Stimulated activated CD8-positive, alpha-beta memory T cell treated with anti-CD3 and anti-CD28 coated beads, Interleukin-2, amount 100 ng/mL, for 1 hour (primary cell): ENCODE results near the gene SGSM1.

Experiments used
- DNase-seq, 2 donors: peaks; one replicate each; pipeline ENCODE4 v3.0.0-alpha.2; 2020; ENCODE audit warnings: low read depth in 2 of 2

The SGSM1 gene

DNA sequence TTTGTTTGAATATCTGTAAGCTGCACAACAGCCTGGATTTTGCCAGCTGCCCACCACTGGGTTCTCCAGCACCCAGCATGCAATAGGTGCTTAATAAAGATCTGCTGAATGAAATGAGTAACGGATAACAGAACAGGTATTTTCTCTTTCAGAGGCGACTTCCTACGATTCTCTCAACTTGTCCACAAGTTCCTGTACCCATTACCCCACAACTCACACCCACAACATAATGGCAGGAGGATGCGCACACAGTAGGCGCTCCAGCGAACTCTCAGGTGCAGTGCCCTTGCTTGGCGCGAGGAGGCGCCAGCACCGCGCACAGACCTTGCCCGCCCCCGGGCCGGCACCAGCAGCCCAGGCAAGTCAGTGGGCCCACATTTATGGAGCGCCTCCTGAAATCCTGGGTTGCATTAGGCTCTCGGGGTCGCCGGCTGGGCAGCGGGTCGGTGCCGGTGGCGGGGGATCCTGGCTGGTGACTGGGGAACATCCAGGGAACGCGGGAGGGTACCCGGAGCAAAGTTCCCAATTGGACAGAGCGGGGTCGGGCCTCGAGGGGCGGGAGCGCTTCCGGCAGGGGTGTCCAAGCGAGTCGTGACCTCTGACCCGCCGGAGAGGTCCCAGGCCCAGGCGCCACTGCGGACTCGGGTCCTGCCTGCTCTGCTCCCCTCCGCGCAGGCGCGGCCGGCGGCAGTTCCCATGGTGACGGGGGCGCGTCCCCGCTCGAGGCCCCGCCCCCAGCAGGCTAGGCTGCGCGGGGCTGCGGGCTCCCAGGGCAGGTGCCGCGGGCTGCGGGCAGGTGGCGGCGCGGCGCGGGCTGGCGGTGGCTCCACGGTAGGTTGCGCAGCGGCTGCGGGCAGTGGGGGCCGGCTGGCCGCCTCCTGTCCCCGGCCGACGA is 146.2 kb downstream of the SGSM1 start, which contains the start of gene KIAA1671:
KIAA1671 (plus strand) TSS at position 775 of the 895 bp plus-strand sequence. CDS start 75,284 bp downstream, outside the sequence.
- DNase-seq = peak; percentile 70 to 73

DNA sequence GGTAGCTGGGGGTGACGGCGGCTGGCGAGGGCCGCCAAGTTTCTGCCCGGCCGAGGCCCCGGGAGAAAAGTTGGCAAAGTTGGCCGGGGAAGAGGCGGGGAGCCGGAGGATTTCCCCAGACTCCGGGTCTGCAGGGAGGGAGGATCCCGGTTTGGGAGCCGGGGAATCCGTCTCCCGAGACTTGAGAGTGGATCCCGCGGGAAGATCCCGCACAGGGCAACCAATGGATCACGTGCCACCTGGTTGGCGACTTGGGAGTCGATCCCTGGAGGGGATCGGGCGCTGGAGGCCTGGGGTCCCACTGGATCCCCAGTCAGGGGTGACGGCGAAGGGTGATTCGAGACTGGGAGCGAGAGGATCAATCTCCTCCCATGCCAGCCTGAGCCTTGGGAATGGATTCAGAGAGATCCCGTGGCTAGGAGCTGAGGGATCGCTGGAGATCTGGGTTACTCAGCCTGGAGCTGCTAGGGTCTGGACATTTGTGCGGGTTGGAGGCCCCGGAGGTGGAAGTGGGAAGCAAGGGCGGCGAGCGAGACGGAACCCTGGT is 146.9 kb downstream of the SGSM1 start:
- no peak for DNase-seq

DNA sequence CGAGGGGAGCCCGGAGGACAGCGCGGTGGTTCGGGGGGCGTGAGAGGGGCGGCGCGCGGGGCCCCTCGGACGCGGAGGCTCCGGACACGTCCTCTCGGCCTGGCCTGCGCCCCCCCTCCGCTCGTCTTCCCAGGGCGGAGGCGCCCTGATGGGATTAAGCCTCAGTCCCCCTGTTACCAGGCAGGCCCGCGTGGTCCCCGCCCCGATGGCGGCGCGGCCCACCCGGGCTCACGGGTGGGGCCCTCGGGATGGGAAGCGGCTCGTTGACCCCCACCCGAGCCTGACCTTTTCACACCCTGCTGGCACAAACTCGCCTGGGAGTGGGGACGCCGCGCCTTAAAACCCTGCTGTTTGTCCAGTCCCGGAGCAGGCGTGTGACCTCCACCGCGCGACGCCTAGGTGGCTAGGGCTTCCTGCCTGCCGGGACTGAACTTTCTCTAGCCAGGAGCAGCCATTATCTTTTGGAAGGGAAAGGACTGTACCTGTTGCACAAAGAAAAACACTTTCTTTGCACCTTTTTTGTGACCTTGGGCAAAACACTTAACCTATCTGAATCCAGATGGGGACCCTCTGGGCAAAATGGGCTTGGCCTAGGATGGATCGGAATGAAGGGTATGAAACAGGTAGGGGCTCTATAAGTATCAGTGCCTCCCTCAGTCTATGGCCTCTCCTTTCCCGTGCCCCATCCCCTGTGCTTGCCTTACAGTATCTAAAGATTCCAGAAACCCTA is 147.5 kb downstream of the SGSM1 start:
- DNase-seq = no peak

DNA sequence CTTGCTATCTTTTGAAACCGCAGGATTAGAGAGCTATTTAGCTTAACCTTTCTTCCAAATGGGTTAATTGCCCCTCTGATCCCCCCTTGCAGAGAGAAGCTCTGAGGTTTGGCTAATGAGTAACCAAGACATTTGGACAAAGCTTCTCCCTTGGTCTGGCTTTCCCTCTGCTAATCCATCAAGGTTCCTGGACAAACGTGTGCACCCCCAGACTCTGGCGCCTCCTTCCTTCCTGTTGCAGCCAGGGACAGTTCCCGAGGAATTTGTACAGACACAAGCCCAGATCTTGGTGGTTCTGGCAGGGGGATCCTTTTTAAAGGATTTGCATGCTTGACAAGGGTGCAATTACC is 148.1 kb downstream of the SGSM1 start:
- no peak for DNase-seq

DNA sequence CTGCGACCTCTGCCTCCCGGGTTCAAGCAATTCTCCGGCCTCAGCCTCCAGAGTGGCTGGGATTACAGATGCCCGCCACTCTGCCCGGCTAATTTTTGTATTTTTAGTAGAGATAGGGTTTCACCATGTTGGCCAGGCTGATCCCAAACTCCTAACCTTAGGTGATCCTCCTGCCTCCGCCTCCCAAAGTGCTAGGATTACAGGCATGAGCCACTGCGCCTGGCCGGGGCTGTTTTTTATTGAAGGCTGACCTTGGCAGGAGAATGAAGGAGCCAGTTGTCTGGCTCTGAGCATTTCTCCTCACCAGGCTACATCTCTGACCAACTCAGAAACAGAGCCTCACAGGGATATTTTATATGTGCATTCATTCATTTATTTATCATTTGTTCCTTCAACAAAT is 148.8 kb downstream of the SGSM1 start:
- DNase-seq = no peak

DNA sequence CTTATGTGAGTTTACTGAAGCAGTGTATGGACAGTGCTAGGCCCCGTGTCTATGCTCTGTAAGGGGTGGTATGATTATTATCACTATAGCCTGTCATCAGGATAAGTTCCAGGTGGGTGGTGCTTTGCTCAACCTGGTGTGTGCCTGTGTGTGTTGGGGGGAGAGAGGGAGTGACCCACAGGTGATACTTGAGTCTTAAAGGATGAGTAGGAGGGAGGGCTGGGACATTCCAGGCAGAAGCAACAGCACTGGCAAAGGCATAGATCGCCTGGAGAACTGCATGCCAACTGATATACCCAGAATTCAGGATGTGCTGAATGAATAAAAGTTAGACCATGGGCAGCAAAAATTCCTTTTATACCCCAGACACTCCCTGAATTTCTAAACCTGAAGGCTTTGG is 151.0 kb downstream of the SGSM1 start:
- no peak for DNase-seq

DNA sequence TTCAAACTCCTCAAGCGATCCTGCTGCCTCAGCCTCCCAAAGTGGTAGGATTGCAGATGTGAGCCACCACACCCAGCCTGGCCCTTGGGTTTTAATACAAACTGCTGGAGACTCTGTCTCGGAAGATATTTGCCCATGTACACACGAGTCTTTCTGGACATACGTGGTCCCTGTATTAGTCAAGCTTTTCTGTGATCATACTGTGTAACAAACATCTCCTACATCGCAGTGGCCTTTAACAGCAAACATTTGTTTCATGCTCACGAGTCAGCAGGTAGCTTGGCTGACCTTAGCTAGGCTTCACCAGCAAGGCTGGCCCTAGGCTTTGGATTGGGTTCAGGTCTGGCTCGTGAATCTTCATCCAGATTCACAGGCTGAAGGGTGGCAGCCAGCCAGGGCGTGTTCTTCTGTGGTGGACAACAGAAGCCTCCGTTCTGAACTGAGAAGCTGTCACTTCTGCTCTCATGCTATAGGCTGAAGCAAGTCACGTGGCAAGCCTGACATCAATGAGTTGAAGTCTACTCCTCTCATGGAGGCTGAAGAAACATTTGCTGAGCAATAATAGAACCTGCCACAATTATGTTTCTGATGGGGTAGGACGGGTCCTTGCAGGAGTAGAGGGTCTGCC is 155.3 kb downstream of the SGSM1 start:
- no peak for DNase-seq

DNA sequence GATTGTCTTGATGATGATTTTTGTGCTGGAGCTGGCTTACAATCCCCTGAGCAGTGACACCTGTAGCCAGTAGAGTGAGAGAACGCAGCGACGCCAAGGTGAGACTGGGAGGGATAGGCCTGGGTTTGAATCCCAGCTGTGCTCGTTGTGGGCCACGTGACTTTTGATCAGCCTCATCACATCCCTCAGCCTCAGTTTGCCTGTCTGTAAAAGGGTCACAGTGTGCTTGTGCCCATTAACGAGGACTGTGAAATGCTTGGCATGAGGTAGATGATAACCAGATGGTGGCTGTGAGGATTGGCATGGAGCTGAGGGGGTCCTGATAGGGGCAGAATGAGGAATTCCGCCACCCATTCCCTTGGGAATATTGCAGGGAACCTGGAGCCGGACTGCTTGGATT is 156.1 kb downstream of the SGSM1 start:
- DNase-seq = no peak

DNA sequence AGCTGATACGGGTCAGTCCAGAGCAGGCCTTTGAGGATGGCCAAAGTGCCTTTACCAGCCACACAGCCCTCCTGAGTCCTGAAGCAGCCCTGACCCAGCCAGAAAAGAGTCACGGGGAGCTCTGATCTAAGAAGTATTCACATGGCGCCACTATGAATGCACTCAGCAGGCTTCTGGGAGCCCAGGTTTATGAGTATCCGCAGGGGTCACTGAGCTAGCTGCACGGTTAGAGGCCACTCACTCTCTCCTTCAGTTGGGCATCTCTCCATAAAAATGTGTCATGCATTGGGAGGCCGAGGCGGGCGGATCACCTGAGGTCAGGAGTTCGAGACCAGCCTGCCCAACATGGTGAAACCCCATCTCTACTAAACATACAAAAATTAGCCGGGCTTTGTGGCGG is 156.8 kb downstream of the SGSM1 start:
- no peak for DNase-seq

DNA sequence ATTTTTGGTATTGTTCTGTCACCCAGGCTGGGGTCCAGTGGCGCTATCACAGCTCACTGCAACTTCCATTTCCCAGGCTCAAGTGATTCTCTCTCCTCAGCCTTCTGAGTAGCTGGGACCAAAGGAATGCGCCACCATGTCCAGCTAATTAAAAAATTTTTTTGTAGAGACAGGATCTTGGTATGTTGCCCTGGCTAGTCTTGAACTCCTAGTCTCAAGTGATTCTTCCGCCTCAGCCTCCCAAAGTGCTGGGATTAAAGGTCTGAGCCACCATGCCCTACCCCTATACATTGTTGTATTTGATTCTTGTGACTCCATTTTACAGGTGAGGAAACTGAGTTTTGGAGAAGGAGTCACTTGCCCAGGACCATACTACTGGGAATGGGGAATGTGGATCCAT is 158.4 kb downstream of the SGSM1 start:
- no peak for DNase-seq

DNA sequence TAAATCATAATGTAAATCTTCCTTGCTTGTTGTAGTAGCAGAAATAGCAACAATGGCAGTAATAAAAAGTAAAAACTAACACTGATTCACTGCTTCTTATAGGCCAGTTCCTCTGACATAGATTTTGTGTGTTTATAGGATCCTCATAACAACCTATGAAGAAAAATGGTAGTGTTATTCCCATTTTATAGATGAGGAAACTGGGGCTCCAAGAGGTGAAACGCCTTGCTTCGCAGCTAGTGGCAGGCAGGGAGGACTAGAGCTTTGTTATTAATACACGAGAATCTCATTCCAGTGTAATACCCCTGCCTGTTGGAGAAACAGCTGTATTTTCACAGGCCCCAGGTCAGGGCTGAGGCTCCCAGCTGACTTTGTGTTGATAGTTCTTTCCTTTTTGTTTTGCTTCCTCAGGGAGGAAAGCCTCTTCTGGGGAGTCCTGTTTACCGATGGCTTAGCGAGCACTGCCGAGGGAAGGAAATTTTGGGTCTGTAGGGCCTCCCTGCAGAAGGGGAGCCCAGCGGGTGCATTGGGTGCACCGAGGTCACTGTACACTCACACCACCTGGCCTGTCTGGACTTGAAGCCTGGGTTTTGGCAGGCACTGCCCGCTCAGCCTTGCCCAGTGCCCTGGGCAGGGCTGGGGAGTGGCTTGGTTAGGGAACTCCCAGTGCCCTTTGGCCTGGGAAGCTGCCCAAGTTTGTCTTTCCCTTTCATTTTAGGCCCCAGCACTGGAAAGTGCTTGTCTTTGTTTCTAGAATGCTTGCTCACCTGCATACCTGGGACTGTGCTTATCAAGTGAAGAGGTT is 160.0 kb downstream of the SGSM1 start:
- DNase-seq = no peak

DNA sequence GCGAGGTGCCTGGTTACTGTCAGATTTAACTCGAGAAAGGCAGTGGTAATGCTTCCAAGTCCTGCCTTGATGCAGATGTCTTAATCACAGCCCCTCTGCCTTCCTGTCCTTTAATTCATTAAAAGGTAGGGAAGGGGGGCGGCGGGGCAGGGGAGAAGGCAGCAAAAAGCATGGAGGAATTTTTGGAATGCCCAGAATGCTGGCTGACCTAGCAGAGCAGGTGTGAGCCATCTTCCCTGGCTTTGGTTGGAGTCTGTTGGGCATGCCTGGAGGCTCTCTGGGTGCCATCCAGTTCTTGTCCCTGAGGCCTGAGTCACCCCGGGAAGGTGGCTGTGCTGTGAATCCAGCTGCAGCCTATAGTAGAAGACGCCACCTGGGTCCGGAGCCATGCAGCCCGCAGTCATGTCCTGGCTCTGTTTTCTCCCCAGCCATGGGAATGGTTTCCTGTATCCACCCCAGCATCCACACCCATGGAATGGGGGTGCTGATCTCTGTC is 162.1 kb downstream of the SGSM1 start:
- DNase-seq = no peak

DNA sequence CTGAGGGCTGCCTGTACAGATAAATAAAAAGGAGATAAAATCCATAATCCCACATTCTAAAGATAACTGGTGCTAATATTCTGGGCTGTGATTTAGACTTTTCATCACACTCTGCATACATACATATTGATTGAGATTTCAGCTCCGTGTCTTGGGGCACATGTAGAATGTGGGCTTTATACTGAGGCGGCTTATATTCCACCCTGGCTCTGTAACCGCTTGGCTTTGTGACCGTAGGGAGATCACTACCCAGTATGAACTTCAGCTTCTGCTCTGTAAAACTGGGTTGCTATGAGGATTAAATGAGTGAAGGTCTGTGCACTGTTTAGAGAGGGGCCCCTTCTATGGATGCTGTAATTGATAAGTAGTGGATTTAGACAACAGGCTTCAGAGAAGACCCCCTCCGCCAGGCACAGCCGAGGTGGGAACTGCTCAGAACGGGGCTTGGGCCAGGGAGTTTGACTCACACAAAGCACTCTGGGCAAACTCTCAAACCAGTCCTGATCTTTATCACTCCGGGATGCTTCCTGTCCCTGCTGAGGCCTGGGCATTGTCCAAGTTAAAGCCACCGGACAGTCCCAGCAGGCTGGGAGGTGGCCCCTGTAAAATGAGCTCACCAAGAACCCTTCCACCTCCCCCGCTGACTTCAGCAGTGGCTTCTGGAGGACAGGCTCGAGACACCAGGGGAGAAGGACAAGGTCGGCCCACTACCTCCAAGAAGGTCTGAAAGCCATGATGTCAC is 163.7 kb downstream of the SGSM1 start:
- DNase-seq = no peak

DNA sequence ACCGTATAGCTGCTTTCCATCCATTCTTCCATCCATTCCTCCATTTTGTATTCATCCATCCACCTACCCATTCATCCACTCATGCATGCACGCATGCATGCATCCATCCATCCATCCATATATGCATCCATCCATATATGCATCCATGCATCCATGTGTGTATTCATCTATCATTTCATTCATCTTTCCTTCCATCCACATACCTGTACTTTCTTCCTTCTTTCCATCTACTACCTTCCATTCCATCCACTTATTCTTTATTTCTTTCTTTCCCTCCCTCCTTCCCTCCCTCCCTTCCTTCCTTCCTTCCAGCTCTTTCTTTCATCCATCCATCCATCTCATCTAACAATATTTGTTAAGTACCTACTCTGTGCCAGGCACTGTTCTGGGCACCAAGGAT is 166.4 kb downstream of the SGSM1 start:
- no peak for DNase-seq

DNA sequence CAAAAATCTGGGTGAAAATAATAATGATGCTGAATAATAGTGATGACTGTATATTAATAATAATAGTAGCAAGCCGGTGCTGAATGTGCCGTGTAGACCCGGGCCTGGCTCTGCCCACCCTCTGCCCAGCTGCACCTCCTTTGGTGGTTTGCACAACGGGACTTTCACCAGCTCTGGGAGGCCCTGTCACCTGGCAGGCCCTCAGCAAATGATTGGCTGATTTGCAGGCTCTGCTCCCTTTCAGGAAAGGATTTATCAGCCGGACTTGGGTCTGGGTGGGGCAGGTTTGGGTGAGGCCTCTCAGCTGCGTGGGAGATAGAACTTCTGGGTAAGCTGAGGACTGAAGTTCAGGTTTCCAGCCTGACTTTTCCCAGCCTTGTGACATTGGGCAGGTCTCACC is 167.9 kb downstream of the SGSM1 start:
- no peak for DNase-seq

DNA sequence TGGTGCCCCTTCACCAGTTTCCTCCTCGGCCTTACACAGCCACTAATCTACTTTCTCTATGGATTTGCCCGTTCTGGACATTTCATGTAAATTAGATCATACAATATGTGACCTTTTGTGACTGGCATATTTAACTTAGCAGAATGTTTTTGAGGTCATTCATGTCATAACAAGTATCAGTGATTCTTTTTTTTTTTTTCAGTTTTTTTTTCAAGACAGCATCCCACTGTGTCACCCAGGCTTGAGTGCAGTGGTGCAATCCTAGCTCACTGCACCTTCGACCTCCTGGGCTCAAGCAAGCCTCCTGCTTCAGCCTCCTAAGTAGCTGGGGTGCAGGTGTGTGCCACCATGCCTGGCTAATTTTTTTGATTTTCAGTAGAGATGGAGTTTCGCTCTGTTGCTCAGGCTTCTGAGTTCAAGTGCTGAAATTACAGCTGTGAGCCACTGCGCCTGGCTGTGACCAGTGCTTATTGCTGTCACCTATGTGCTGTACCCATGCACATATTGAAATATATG is 169.2 kb downstream of the SGSM1 start:
- no peak for DNase-seq

DNA sequence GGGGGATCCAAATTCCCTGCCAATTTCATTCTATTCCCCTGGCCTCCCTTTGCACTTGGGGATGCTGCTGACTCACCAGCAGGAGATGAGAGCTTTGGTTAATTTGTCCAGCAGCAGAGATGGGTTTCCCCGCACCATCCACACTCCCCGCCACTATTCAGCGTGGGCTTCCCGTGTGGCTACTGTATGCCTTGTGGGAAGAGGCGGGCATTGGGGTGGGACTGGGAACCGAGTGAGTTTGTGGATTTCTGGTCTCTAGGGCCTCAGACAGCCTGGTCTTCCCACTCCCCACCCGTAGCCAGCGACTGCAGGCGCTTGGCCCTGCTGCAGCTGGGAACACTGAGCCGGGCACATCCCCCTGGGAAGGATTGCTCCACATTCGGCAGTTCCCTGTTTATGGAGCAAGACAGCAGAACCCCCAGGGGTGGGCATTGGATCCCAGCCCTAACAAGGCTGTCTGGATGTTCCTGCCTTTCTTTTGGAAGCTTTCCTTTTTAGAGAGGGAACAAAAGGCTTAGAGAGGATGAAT is 169.9 kb downstream of the SGSM1 start:
- no peak for DNase-seq

DNA sequence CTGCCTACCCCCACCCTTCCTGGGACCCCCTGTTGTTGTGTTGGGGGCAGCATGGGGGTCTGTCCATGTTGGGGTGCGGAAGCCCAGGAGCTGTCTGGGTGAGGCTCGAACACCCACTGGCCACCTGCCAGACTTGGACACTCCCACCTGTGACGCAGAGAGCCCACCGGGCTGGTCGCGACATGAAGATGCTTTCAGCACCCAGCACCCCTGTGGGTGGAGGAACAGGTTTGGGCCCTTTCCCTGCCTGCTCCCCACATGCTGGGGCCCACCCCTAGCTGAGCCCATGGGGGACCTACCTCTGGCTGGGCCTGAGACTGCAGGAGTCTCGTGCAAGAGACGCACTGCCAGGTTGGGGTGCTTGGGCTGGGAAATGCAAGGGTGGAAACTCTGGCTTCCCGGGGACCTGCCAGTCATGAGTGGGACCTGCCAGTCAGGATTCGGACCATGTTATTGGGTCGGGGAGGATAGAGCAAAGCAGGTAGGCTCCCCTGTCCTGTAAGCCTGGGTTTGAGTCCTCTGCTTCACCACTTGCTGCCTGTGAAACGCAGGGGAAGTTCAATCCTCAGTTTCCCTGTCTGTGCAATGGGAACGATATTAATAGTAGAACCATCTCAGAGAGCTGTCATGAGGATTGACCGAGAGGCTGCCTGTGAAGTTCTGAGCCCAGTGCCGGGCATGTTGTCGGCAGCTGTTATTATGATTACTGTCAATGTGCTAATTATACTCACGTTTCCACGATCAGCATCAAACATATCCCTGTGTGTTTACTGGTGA is 170.6 kb downstream of the SGSM1 start:
- no peak for DNase-seq
